ENCODE results near the gene HP1BP3.
A peak's percentile ranks its signal among the peaks of the same experiment; 100 is the strongest.
"Not testable (repeated sequence)": the region's sequence is repeated elsewhere in the genome, so short reads cannot be mapped to it uniquely, and the experiment has no call there.

The HP1BP3 gene

DNA sequence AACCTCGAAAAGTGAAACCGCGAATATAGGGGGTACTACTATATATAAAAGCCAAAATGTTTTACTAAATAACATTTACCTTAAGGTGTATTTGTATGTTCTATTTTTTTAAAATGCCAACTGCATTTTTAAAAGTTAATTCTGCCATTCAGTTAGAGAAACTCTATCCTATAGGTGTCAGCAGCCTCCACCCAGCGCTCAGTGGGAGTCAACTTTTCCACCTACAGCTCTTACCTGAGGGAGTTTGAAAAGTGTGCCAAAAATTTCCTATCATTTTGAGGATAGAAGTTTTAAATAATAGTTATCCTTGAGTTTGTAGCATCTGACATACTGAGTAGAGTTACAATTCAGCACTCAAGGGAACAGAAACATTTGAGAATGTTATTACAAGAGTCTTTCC lies 6.1 kb upstream of the HP1BP3 start:
- no peak overlapping the region for H3K4me3 ChIP-seq (ENCODE audit: insufficient read depth in 1 of 2, low read depth in 1 of 2, low read length in 2 of 2)
- no peak overlapping the region for H3K4me2 ChIP-seq (ENCODE audit: low read length, poor library complexity, severe bottlenecking)

DNA sequence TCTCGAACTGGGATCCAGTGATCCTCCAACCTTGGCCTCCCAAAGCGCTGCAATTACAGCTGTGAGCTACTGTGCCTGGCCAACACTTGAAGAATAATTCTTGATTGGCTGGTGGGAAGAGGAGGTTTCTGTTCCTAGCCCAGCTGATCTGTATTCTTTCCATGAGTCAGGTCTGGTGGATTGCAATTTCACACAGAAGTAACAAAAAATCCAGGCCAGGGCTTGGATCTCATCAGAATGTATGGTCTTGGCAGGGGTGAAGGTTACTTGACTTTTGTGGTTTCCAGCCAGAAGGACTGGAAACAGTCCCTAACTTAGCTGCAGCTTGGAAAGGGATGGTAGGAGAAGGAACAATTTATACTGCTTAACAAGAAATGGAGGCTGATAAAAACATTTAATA lies 5.1 kb upstream of the HP1BP3 start:
- H4K8ac ChIP-seq (ENCODE audit: low read length) = no peak overlapping the region
- H3K9ac ChIP-seq (ENCODE audit: low read length) = peak overlapping the region; percentile 50
- no peak overlapping the region for H2BK12ac ChIP-seq (ENCODE audit: low read length in 2 of 2)
- no peak overlapping the region for H2BK15ac ChIP-seq (ENCODE audit: low read depth, poor library complexity, severe bottlenecking)
- peaks cover 0 to 3% of the 10 kb centered on the region in 2 experiments for H3K36me3 ChIP-seq (ENCODE audit: control insufficient read depth in 1 of 2, insufficient read depth in 2 of 2, low read depth in 1 of 2, low read length in 2 of 2)
- H3K4me1 ChIP-seq (ENCODE audit: control insufficient read depth, insufficient read depth, low read depth, low read length) = peaks cover 1% of the 10 kb centered on the region
- no peak overlapping the region for H3K14ac ChIP-seq (ENCODE audit: low read length in 2 of 2)
- no peak overlapping the region for H3K4ac ChIP-seq (ENCODE audit: low read depth in 1 of 2, low read length in 2 of 2)
- no peaks in the 10 kb centered on the region for H3K27me3 ChIP-seq (ENCODE audit: control insufficient read depth in 1 of 2, insufficient read depth in 1 of 2, low read length in 2 of 2)
- no peak overlapping the region for H3K4me3 ChIP-seq (ENCODE audit: insufficient read depth in 1 of 2, low read depth in 1 of 2, low read length in 2 of 2)
- no peak overlapping the region for H3K23ac ChIP-seq (ENCODE audit: low read length in 2 of 2)
- no peak overlapping the region for H2AFZ ChIP-seq (ENCODE audit: low read depth, low read length)
- no peak overlapping the region for H3K4me2 ChIP-seq (ENCODE audit: low read length, poor library complexity, severe bottlenecking)
- 87% methylated on average over 2 of the region's 2 CpGs for WGBS
- no peaks in the 10 kb centered on the region for H3K9me3 ChIP-seq (ENCODE audit: control insufficient read depth, low read length)
- H3K18ac ChIP-seq (ENCODE audit: low read depth in 1 of 2, low read length in 2 of 2) = peak overlapping the region in 1 of 2 experiments; percentile 30
- peaks cover 1% of the 10 kb centered on the region for H3K79me1 ChIP-seq (replicated peaks; ENCODE audit: low read length, poor library complexity, severe bottlenecking)
- H2BK5ac ChIP-seq (ENCODE audit: low read depth, low read length, poor library complexity, severe bottlenecking) = no peak overlapping the region
- no peak overlapping the region for H4K91ac ChIP-seq (ENCODE audit: low read length)
- no peak overlapping the region for H3K27ac ChIP-seq (ENCODE audit: low read length, poor library complexity, severe bottlenecking)
- peak; percentile 97 for DNase-seq
- no peak overlapping the region for H2BK120ac ChIP-seq (ENCODE audit: low read depth, low read length)
- H2AK5ac ChIP-seq (ENCODE audit: low read length, severe bottlenecking) = no peak overlapping the region

More for the DNA sequence above, 6.1 kb upstream of the HP1BP3 start:
- H2AK5ac ChIP-seq (ENCODE audit: low read length, severe bottlenecking) = no peak overlapping the region
- H3K9me3 ChIP-seq (ENCODE audit: control insufficient read depth, low read length) = no peaks in the 10 kb centered on the region
- H3K4ac ChIP-seq (ENCODE audit: low read depth in 1 of 2, low read length in 2 of 2) = no peak overlapping the region
- H2BK120ac ChIP-seq (ENCODE audit: low read depth, low read length) = no peak overlapping the region
- H3K23ac ChIP-seq (ENCODE audit: low read length in 2 of 2) = no peak overlapping the region
- H3K79me1 ChIP-seq (replicated peaks; ENCODE audit: low read length, poor library complexity, severe bottlenecking) = peaks cover 1% of the 10 kb centered on the region
- H2BK5ac ChIP-seq (ENCODE audit: low read depth, low read length, poor library complexity, severe bottlenecking) = no peak overlapping the region
- no peak overlapping the region for H4K91ac ChIP-seq (ENCODE audit: low read length)
- no peak overlapping the region for H3K9ac ChIP-seq (ENCODE audit: low read length)
- no CpG with 5 or more reads among the region's 4 CpGs for WGBS
- DNase-seq = no peak
- H3K14ac ChIP-seq (ENCODE audit: low read length in 2 of 2) = no peak overlapping the region
- H2AFZ ChIP-seq (ENCODE audit: low read depth, low read length) = no peak overlapping the region
- no peak overlapping the region for H3K27ac ChIP-seq (ENCODE audit: low read length, poor library complexity, severe bottlenecking)
- H4K8ac ChIP-seq (ENCODE audit: low read length) = no peak overlapping the region
- no peak overlapping the region for H2BK12ac ChIP-seq (ENCODE audit: low read length in 2 of 2)
- no peak overlapping the region for H2BK15ac ChIP-seq (ENCODE audit: low read depth, poor library complexity, severe bottlenecking)
- no peaks in the 10 kb centered on the region for H3K27me3 ChIP-seq (ENCODE audit: control insufficient read depth in 1 of 2, insufficient read depth in 1 of 2, low read length in 2 of 2)
- no peak overlapping the region for H3K18ac ChIP-seq (ENCODE audit: low read depth in 1 of 2, low read length in 2 of 2)
- peaks cover 6% of the 10 kb centered on the region in 2 experiments for H3K36me3 ChIP-seq (ENCODE audit: control insufficient read depth in 1 of 2, insufficient read depth in 2 of 2, low read depth in 1 of 2, low read length in 2 of 2)
- H3K4me1 ChIP-seq (ENCODE audit: control insufficient read depth, insufficient read depth, low read depth, low read length) = peaks cover 1% of the 10 kb centered on the region

DNA sequence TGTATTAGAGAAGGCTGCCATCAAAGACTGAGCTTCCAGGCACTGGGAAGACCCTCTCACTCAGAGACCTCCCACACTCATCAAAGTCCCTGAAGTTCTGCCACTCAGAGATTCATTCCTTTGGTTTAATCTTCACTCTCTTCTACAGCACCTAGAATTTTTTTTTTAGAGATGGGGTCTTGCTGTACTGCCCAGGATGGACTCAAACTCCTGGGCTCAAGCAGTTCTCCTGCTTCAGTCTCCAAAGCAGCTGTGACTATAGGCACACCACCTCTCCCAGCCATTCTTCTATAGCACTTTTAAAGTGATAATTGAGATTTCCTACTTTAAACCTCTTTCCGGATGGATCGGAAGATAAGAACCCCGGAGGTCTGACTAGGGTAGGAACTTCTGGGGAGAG lies 3.7 kb upstream of the HP1BP3 start:
- Histone ChIP-seq H3K18ac (ENCODE audit: low read depth in 1 of 2, low read length in 2 of 2) (no peak overlapping the region), H3K4me3 (ENCODE audit: insufficient read depth in 1 of 2, low read depth in 1 of 2, low read length in 2 of 2) (no peak overlapping the region), H3K14ac (ENCODE audit: low read length in 2 of 2) (no peak overlapping the region), H3K4ac (ENCODE audit: low read depth in 1 of 2, low read length in 2 of 2) (no peak overlapping the region), H4K8ac (ENCODE audit: low read length) (no peak overlapping the region), H3K27me3 (ENCODE audit: control insufficient read depth in 1 of 2, insufficient read depth in 1 of 2, low read length in 2 of 2) (no peaks in the 10 kb centered on the region), H3K79me1 (replicated peaks; ENCODE audit: low read length, poor library complexity, severe bottlenecking) (peaks cover 1% of the 10 kb centered on the region), H3K4me2 (ENCODE audit: low read length, poor library complexity, severe bottlenecking) (no peak overlapping the region), H2BK5ac (ENCODE audit: low read depth, low read length, poor library complexity, severe bottlenecking) (no peak overlapping the region), H2AFZ (ENCODE audit: low read depth, low read length) (no peak overlapping the region), H3K36me3 (ENCODE audit: control insufficient read depth in 1 of 2, insufficient read depth in 2 of 2, low read depth in 1 of 2, low read length in 2 of 2) (peaks cover 0 to 2% of the 10 kb centered on the region in 2 experiments), H3K9me3 (ENCODE audit: control insufficient read depth, low read length) (no peaks in the 10 kb centered on the region), H2BK120ac (ENCODE audit: low read depth, low read length) (no peak overlapping the region), H3K23ac (ENCODE audit: low read length in 2 of 2) (no peak overlapping the region), H3K9ac (ENCODE audit: low read length) (no peak overlapping the region), H2BK15ac (ENCODE audit: low read depth, poor library complexity, severe bottlenecking) (no peak overlapping the region), H3K4me1 (ENCODE audit: control insufficient read depth, insufficient read depth, low read depth, low read length) (peaks cover 1% of the 10 kb centered on the region), H2BK12ac (ENCODE audit: low read length in 2 of 2) (no peak overlapping the region), H3K27ac (ENCODE audit: low read length, poor library complexity, severe bottlenecking) (no peak overlapping the region), H4K91ac (ENCODE audit: low read length) (no peak overlapping the region), H2AK5ac (ENCODE audit: low read length, severe bottlenecking) (no peak overlapping the region)
- 100% methylated on average over 3 of the region's 3 CpGs for WGBS
- DNase-seq = no peak

- not testable (repeated sequence) for H3K4me3 ChIP-seq (ENCODE audit: insufficient read depth in 1 of 2, low read depth in 1 of 2, low read length in 2 of 2); H4K8ac ChIP-seq (ENCODE audit: low read length); H3K9me3 ChIP-seq (ENCODE audit: control insufficient read depth, low read length); H3K4me2 ChIP-seq (ENCODE audit: low read length, poor library complexity, severe bottlenecking); H3K18ac ChIP-seq (ENCODE audit: low read depth in 1 of 2, low read length in 2 of 2); H3K36me3 ChIP-seq (ENCODE audit: control insufficient read depth in 1 of 2, insufficient read depth in 2 of 2, low read depth in 1 of 2, low read length in 2 of 2); H3K27ac ChIP-seq (ENCODE audit: low read length, poor library complexity, severe bottlenecking); H3K4me1 ChIP-seq (ENCODE audit: control insufficient read depth, insufficient read depth, low read depth, low read length); H2AFZ ChIP-seq (ENCODE audit: low read depth, low read length); H2BK120ac ChIP-seq (ENCODE audit: low read depth, low read length); H2BK5ac ChIP-seq (ENCODE audit: low read depth, low read length, poor library complexity, severe bottlenecking); H3K9ac ChIP-seq (ENCODE audit: low read length); H4K91ac ChIP-seq (ENCODE audit: low read length); H3K14ac ChIP-seq (ENCODE audit: low read length in 2 of 2); H3K23ac ChIP-seq (ENCODE audit: low read length in 2 of 2); DNase-seq; H2BK12ac ChIP-seq (ENCODE audit: low read length in 2 of 2); H3K79me1 ChIP-seq (replicated peaks; ENCODE audit: low read length, poor library complexity, severe bottlenecking); H3K27me3 ChIP-seq (ENCODE audit: control insufficient read depth in 1 of 2, insufficient read depth in 1 of 2, low read length in 2 of 2); H2BK15ac ChIP-seq (ENCODE audit: low read depth, poor library complexity, severe bottlenecking); H2AK5ac ChIP-seq (ENCODE audit: low read length, severe bottlenecking); H3K4ac ChIP-seq (ENCODE audit: low read depth in 1 of 2, low read length in 2 of 2)
- 94% methylated on average over 9 of the region's 9 CpGs for WGBS
Observed at GRCh38 chr1:20789598-20789997, 2.5 kb upstream of the HP1BP3 start.

Measured in mesenchymal stem cell (in vitro differentiated cells and primary cell).